H1 (cell line): ENCODE results near the gene YEATS2. TPM values are rescaled to one million over a fixed set of nuclear protein-coding genes. Genes with fewer than 3 reads are reported as not detected.

Source experiments
- CTCF ChIA-PET: fragments of 300-600 bp; sonication (Branson Sonifier 250); formaldehyde crosslinking; loops from one replicate; lab custom pipeline; 2021; ENCODE audit not compliant: partially characterized antibody; lab: Charles Lee
- POLR2A ChIA-PET: fragments of 300-600 bp; sonication (Branson Sonifier 250); formaldehyde crosslinking; loops from one replicate; lab custom pipeline; 2021; ENCODE audit warnings: inconsistent platforms; ENCODE audit not compliant: partially characterized antibody; lab: Charles Lee
- DNase-seq, 2 experiments: peaks; one replicate each; pipeline versions ENCODE4 v3.0.0 to v3.0.0-alpha.2; 2010 to 2022; ENCODE audit warnings: low spot score in 2 of 2, low read depth in 1 of 2, mixed read lengths in 1 of 2
- FAIRE-seq: peaks from 2 replicates; lab custom pipeline; 2011; peaks lifted over from hg19 to GRCh38; lab: Jason Lieb, UNC
- H2AFZ ChIP-seq: 2 replicates; pipeline ENCODE4 v1.8.1; 2012; ENCODE audit warnings: low read length, inconsistent platforms
- H2AK5ac ChIP-seq: 2 replicates; pipeline ENCODE4 v1.6.1; 2013; ENCODE audit warnings: low read depth, low read length
- H2BK120ac ChIP-seq: replicated peaks from 2 replicates; pipeline ENCODE3; 2013; ENCODE audit warnings: low read depth, low read length, inconsistent platforms
- H2BK12ac ChIP-seq: 2 replicates; pipeline ENCODE4 v1.6.1; 2013; ENCODE audit warnings: low read depth, low read length
- H2BK15ac ChIP-seq: 2 replicates; pipeline ENCODE4 v1.6.1; 2013; ENCODE audit warnings: low read length
- H2BK20ac ChIP-seq: 2 replicates; pipeline ENCODE4 v1.6.1; 2013; ENCODE audit warnings: low read length
- H2BK5ac ChIP-seq: 2 replicates; pipeline ENCODE4 v1.6.1; 2013; ENCODE audit warnings: low read depth, low read length
- H3K14ac ChIP-seq: 2 replicates; pipeline ENCODE4 v1.6.1; 2013; ENCODE audit warnings: inconsistent platforms; ENCODE audit not compliant: insufficient read length
- H3K18ac ChIP-seq: 2 replicates; pipeline ENCODE4 v1.6.1; 2013; ENCODE audit warnings: low read length; ENCODE audit errors: extremely low read depth
- H3K23ac ChIP-seq: 2 replicates; pipeline ENCODE4 v1.6.1; 2013; ENCODE audit warnings: inconsistent platforms; ENCODE audit not compliant: insufficient read length
- H3K23me2 ChIP-seq: 2 replicates; pipeline ENCODE4 v1.6.1; 2013; ENCODE audit warnings: low read depth, low read length
- H3K27ac ChIP-seq: 2 replicates; pipeline ENCODE4 v1.6.1; 2011; ENCODE audit warnings: low read depth, low read length, inconsistent platforms
- H3K27me3 ChIP-seq, 4 experiments: replicated peaks in 1 of 4; 1 replicate in 1 of 4; 2 replicates in 3 of 4; pipeline versions ENCODE4 v1.6.1 to v1.8.1; 2011 to 2013; ENCODE audit warnings: low read length in 3 of 4, mild to moderate bottlenecking in 3 of 4, inconsistent platforms in 2 of 4, mixed read lengths in 2 of 4, moderate library complexity in 1 of 4; ENCODE audit not compliant: control insufficient read depth in 3 of 4, insufficient read depth in 3 of 4; ENCODE audit errors: extremely low read depth in 1 of 4
- H3K36me3 ChIP-seq, 4 experiments: 2 replicates each; pipeline versions ENCODE4 v1.6.1 to v1.8.1; 2011 to 2013; ENCODE audit warnings: mild to moderate bottlenecking in 4 of 4, low read length in 3 of 4, moderate library complexity in 2 of 4, control low read depth in 1 of 4, inconsistent platforms in 1 of 4; ENCODE audit not compliant: insufficient read depth in 4 of 4, control insufficient read depth in 2 of 4
- H3K4ac ChIP-seq: replicated peaks from 2 replicates; pipeline ENCODE3; 2013; ENCODE audit warnings: low read length, low read depth, mixed read lengths, inconsistent platforms; ENCODE audit not compliant: insufficient read length
- H3K4me1 ChIP-seq, 4 experiments: replicated peaks in 1 of 4; 1 replicate in 1 of 4; 2 replicates in 3 of 4; pipeline versions ENCODE4 v1.6.1 to v1.8.1; 2011 to 2013; ENCODE audit warnings: low read length in 3 of 4, inconsistent platforms in 2 of 4, mixed read lengths in 1 of 4; ENCODE audit not compliant: insufficient read depth in 4 of 4, control insufficient read depth in 3 of 4
- H3K4me2 ChIP-seq, 2 experiments: 2 replicates each; pipeline versions ENCODE4 v1.6.1 to v1.8.1; 2011 to 2013; ENCODE audit warnings: low read depth in 2 of 2, low read length in 2 of 2, control low read depth in 1 of 2, inconsistent platforms in 1 of 2, mild to moderate bottlenecking in 1 of 2; ENCODE audit not compliant: insufficient read depth in 1 of 2
- H3K4me3 ChIP-seq, 4 experiments: fragments of 200-600, 300-600 bp in 1 of 4; sonication (generic), shearing (Covaris generic), sonication (Bioruptor Twin) in 1 of 4; 2 replicates each; pipeline versions ENCODE4 v1.5.1 to v1.8.1; 2011 to 2016; ENCODE audit warnings: low read length in 4 of 4, low read depth in 3 of 4, control low read depth in 2 of 4, inconsistent platforms in 2 of 4, mild to moderate bottlenecking in 2 of 4, mixed read lengths in 1 of 4, moderate library complexity in 1 of 4; ENCODE audit not compliant: insufficient read depth in 2 of 4; ENCODE audit errors: extremely low read depth in 1 of 4
- H3K56ac ChIP-seq: replicated peaks from 2 replicates; pipeline ENCODE3; 2013; ENCODE audit warnings: low read depth, mild to moderate bottlenecking, mixed read lengths, low read length, inconsistent platforms; ENCODE audit not compliant: insufficient read length
- H3K79me1 ChIP-seq: 2 replicates; pipeline ENCODE4 v1.6.1; 2013; ENCODE audit warnings: low read depth, low read length, control low read depth
- H3K79me2 ChIP-seq, 2 experiments: 2 replicates each; pipeline versions ENCODE4 v1.6.1 to v1.8.1; 2012 to 2013; ENCODE audit warnings: low read length in 2 of 2, mild to moderate bottlenecking in 2 of 2, inconsistent platforms in 1 of 2; ENCODE audit not compliant: insufficient read depth in 2 of 2, control insufficient read depth in 1 of 2
- H3K9ac ChIP-seq, 4 experiments: replicated peaks in 1 of 4; 1 replicate in 1 of 4; 2 replicates in 3 of 4; pipeline versions ENCODE4 v1.6.1 to v1.8.1; 2011 to 2013; ENCODE audit warnings: low read depth in 3 of 4, low read length in 3 of 4, control low read depth in 2 of 4, mild to moderate bottlenecking in 2 of 4, moderate library complexity in 2 of 4, inconsistent platforms in 1 of 4; ENCODE audit errors: extremely low read depth in 1 of 4
- H3K9me3 ChIP-seq, 2 experiments: 2 replicates each; pipeline versions ENCODE4 v1.6.1 to v1.8.1; 2012 to 2013; ENCODE audit warnings: mild to moderate bottlenecking in 2 of 2, moderate library complexity in 2 of 2, control low read depth in 1 of 2, inconsistent platforms in 1 of 2, low read depth in 1 of 2, low read length in 1 of 2, mixed read lengths in 1 of 2; ENCODE audit not compliant: insufficient read depth in 2 of 2
- H4K20me1 ChIP-seq, 2 experiments: replicated peaks in 1 of 2; 2 replicates each; pipeline versions ENCODE3 to v1.8.1; 2011 to 2013; ENCODE audit warnings: inconsistent platforms in 2 of 2, low read length in 2 of 2, mild to moderate bottlenecking in 1 of 2; ENCODE audit not compliant: insufficient read depth in 2 of 2, control insufficient read depth in 1 of 2
- H4K5ac ChIP-seq: 2 replicates; pipeline ENCODE4 v1.6.1; 2013; ENCODE audit warnings: low read length, low read depth, mixed read lengths, inconsistent platforms; ENCODE audit not compliant: insufficient read length
- H4K8ac ChIP-seq: 2 replicates; pipeline ENCODE4 v1.8.0; 2013; ENCODE audit warnings: mild to moderate bottlenecking, moderate library complexity, low read length, inconsistent platforms; ENCODE audit not compliant: insufficient read depth; ENCODE audit errors: extremely low read depth
- H4K91ac ChIP-seq: replicated peaks from 2 replicates; pipeline ENCODE3; 2013; ENCODE audit warnings: low read length, mixed read lengths, inconsistent platforms; ENCODE audit not compliant: insufficient read length
- ASH2L ChIP-seq: fragments of 200-600, 300-600 bp; sonication (generic); IDR thresholded peaks from one replicate; pipeline ENCODE4 v1.7.1; 2017; ENCODE audit warnings: low read length
- TEAD4 ChIP-seq: IDR thresholded peaks from 2 replicates; pipeline ENCODE4 v1.6.1; 2012; ENCODE audit warnings: low read depth, low read length, inconsistent platforms, mixed read lengths
- WGBS, 2 experiments: shearing (Covaris generic) in 1 of 2; methylation state at CpG; one replicate each; pipeline versions ENCODE4 v1.1.6 to v1.1.7; 2013 to 2015; ENCODE audit warnings: low lambda C conversion rate in 2 of 2, mixed read lengths in 2 of 2, inconsistent platforms in 1 of 2, low coverage in 1 of 2, missing lambda C conversion rate in 1 of 2; ENCODE audit not compliant: insufficient replicate concordance in 2 of 2, insufficient coverage in 1 of 2, insufficient read length in 1 of 2; ENCODE audit errors: extremely low coverage in 1 of 2, missing lambda C conversion rate in 1 of 2; 5-methylcytosine and 5-hydroxymethylcytosine counted together
- polyA plus RNA-seq, 7 experiments: library from polyadenylated mRNA; depleted of rRNA in 3 of 7; stranded (reverse) in 5 of 7; unstranded in 2 of 7; fragments of >200 nt in 5 of 7; fragments of 200-250 nt in 2 of 7; gene quantifications; 1 replicate in 5 of 7; 2 replicates in 1 of 7; 4 replicates in 1 of 7; pipeline versions ENCODE4 v1.2.1 to v1.2.3, GENCODE V29; 2011 to 2013; ENCODE audit warnings: missing spikeins in 2 of 7, mixed read lengths in 2 of 7
- total RNA-seq: library from RNA; stranded (reverse); fragmentation: NEBNext Ultra II Directional; extraction: Animal tissue kit (Norgen Biotek cat#: 25700); gene quantifications from 2 replicates; pipeline ENCODE4 v1.2.1, GENCODE V29; 2021

The YEATS2 gene
- total and polyA plus RNA-seq, 2 of the 8 experiments (the other 6 are each of a cell fraction or from before 2014, with no cell fraction given) = 35.3 to 53.7 TPM

GRCh38 chr3:183822631-183823030 lies 125.0 kb downstream of the YEATS2 start:
- Histone ChIP-seq H3K79me2 (no peaks in the 10 kb centered on the region), H2BK12ac (no peak overlapping the region), H3K4me3 (no peak overlapping the region), H3K18ac (no peak overlapping the region; the same call in 1 of the 2 replicates), H3K4ac (no peak overlapping the region), H2BK20ac (no peak overlapping the region), H2BK15ac (no peak overlapping the region), H3K36me3 (no peaks in the 10 kb centered on the region), H2AK5ac (no peak overlapping the region), H4K8ac (no peak overlapping the region), H2BK120ac (no peak overlapping the region), H3K4me2 (no peak overlapping the region), H3K4me1 (peaks cover 0 to 7% (median 3%) of the 10 kb centered on the region in 4 experiments; a peak in 5 of 7 replicates), H3K27ac (no peak overlapping the region), H3K9ac (no peak overlapping the region), H4K5ac (no peak overlapping the region), H2BK5ac (no peak overlapping the region), H3K9me3 (no peaks in the 10 kb centered on the region), H3K14ac (no peak overlapping the region), H3K23ac (no peak overlapping the region), H4K91ac (no peak overlapping the region), H2AFZ (no peak overlapping the region), H3K23me2 (peaks cover 13% of the 10 kb centered on the region; the same call in 1 of the 2 replicates), H3K79me1 (no peaks in the 10 kb centered on the region), H4K20me1 (peaks cover 0 to 5% of the 10 kb centered on the region in 2 experiments), H3K27me3 (peaks cover 0 to 3% (median 0%) of the 10 kb centered on the region in 4 experiments; a peak in 3 of 7 replicates), H3K56ac (no peak overlapping the region)
- TF ChIP-seq TEAD4 (peak; percentile 74; the same call in 1 of the 2 replicates), ASH2L (no peak)
- DNase-seq (peak in 1 of 2 experiments; percentile 59), FAIRE-seq (no peak)
- ChIA-PET CTCF (interaction anchor here (0.6 to 1.7 kb wide), 8 partner anchors 10 to 638 kb away, joined by 3 to 6 read pairs (median 4); no protein-coding TSS in a partner anchor), POLR2A (interaction anchor here (0.9 kb wide), 1 partner anchor 700 kb away, joined by 3 read pairs; no protein-coding TSS in a partner anchor)
- 88% methylated on average over 13 of the region's 13 CpGs; no CpG with 5 or more reads in 1 of the 2 experiments for WGBS, 2 experiments
